MM.1S (cell line): Measurements from ENCODE around the gene NFKBIZ.

Source experiments
- DNase-seq: peaks from one replicate; pipeline ENCODE4 v3.0.0-alpha.2; 2015
- H2AFZ ChIP-seq: fragments of 300-600 bp; sonication (generic); 2 replicates; pipeline ENCODE4 v1.6.0; 2016; ENCODE audit warnings: antibody characterized with exemption, low read length
- H3F3A ChIP-seq: fragments of 300-600 bp; sonication (generic); 2 replicates; pipeline ENCODE4 v1.6.1; 2016; ENCODE audit warnings: mild to moderate bottlenecking, antibody characterized with exemption, low read length, moderate library complexity, mixed read lengths; ENCODE audit not compliant: insufficient read depth
- H3K27ac ChIP-seq: fragments of 300-600 bp; sonication (generic); 2 replicates; pipeline ENCODE4 v1.5.1; 2016; ENCODE audit warnings: mild to moderate bottlenecking, low read length
- H3K27me3 ChIP-seq: fragments of 300-600 bp; sonication (generic); replicated peaks from 2 replicates; pipeline ENCODE4 v1.6.0; 2016; ENCODE audit warnings: low read length; ENCODE audit not compliant: insufficient read depth
- H3K36me3 ChIP-seq: fragments of 300-600 bp; sonication (generic); replicated peaks from 2 replicates; pipeline ENCODE4 v1.6.1; 2016; ENCODE audit warnings: mild to moderate bottlenecking, low read length, mixed read lengths; ENCODE audit not compliant: insufficient read depth
- H3K4me1 ChIP-seq: fragments of 300-600 bp; sonication (generic); 2 replicates; pipeline ENCODE4 v1.6.1; 2016; ENCODE audit warnings: low read length, mixed read lengths
- H3K4me2 ChIP-seq: fragments of 300-600 bp; sonication (generic); 2 replicates; pipeline ENCODE4 v1.6.0; 2016; ENCODE audit warnings: low read depth, low read length
- H3K4me3 ChIP-seq: fragments of 300-600 bp; sonication (generic); 2 replicates; pipeline ENCODE4 v1.5.1; 2016; ENCODE audit warnings: low read length, mixed read lengths
- H3K79me2 ChIP-seq: fragments of 300-600 bp; sonication (generic); 2 replicates; pipeline ENCODE4 v1.6.1; 2016; ENCODE audit warnings: mixed run types, low read length, mixed read lengths
- H3K9ac ChIP-seq: fragments of 300-600 bp; sonication (generic); 2 replicates; pipeline ENCODE4 v1.6.1; 2016; ENCODE audit warnings: low read length, mixed read lengths
- H3K9me2 ChIP-seq: fragments of 300-600 bp; sonication (generic); replicated peaks from 2 replicates; pipeline ENCODE4 v1.6.1; 2016; ENCODE audit warnings: mild to moderate bottlenecking, low read length, mixed read lengths; ENCODE audit not compliant: insufficient read depth
- H3K9me3 ChIP-seq: fragments of 300-600 bp; sonication (generic); replicated peaks from 2 replicates; pipeline ENCODE4 v1.6.1; 2016; ENCODE audit warnings: mild to moderate bottlenecking, low read length, mixed read lengths; ENCODE audit not compliant: insufficient read depth
- H4K20me1 ChIP-seq: fragments of 300-600 bp; sonication (generic); 2 replicates; pipeline ENCODE4 v1.6.1; 2016; ENCODE audit warnings: mild to moderate bottlenecking, low read length, moderate library complexity, mixed read lengths; ENCODE audit not compliant: insufficient read depth
- CTCF ChIP-seq: fragments of 300-600 bp; sonication (generic); IDR thresholded peaks from 2 replicates; pipeline ENCODE4 v1.5.1; 2016; ENCODE audit warnings: antibody characterized with exemption, low read length, mixed read lengths
- EZH2 ChIP-seq: fragments of 300-600 bp; sonication (generic); optimal IDR thresholded peaks from 2 replicates; pipeline ENCODE3; 2017; ENCODE audit warnings: low read depth, mild to moderate bottlenecking, antibody characterized with exemption, low read length, mixed read lengths
- EZH2phosphoT487 ChIP-seq: fragments of 300-600 bp; sonication (generic); IDR thresholded peaks from 2 replicates; pipeline ENCODE4 v1.6.1; 2018; ENCODE audit warnings: antibody characterized with exemption, low read length

Gene NFKBIZ

GRCh38 chr3:101900316-101900715 lies 51.0 kb downstream of the NFKBIZ start:
- H3K36me3 ChIP-seq, result no peaks in the 10 kb centered on the region

GRCh38 chr3:101900736-101901135 lies 51.4 kb downstream of the NFKBIZ start:
- TF ChIP-seq EZH2, result no peak
- no peak for TF ChIP-seq EZH2phosphoT487
- no peak for TF ChIP-seq CTCF
- no peaks in the 10 kb centered on the region for H3K9me3 ChIP-seq
- H3K27me3 ChIP-seq, result no peaks in the 10 kb centered on the region
- no peak overlapping the region for H3K4me2 ChIP-seq
- peaks cover 8% of the 10 kb centered on the region for H3K4me1 ChIP-seq
- H3K27ac ChIP-seq, result no peak overlapping the region
- no peak overlapping the region for H3K9ac ChIP-seq
- no peaks in the 10 kb centered on the region for H3K79me2 ChIP-seq
- H2AFZ ChIP-seq, result no peak overlapping the region
- no peak for DNase-seq
- H4K20me1 ChIP-seq, result no peaks in the 10 kb centered on the region
- no peak overlapping the region for H3K4me3 ChIP-seq
- no peaks in the 10 kb centered on the region for H3K36me3 ChIP-seq
- no peaks in the 10 kb centered on the region for H3K9me2 ChIP-seq
- peaks cover 4% of the 10 kb centered on the region for H3F3A ChIP-seq

More at GRCh38 chr3:101900316-101900715, 51.0 kb downstream of the NFKBIZ start:
- Histone ChIP-seq H3K27me3 (no peaks in the 10 kb centered on the region), H3K79me2 (no peaks in the 10 kb centered on the region), H4K20me1 (no peaks in the 10 kb centered on the region), H3K4me2 (no peak overlapping the region), H3K9ac (no peak overlapping the region), H3K9me3 (no peaks in the 10 kb centered on the region), H3K27ac (no peak overlapping the region), H2AFZ (no peak overlapping the region), H3K4me1 (peaks cover 8% of the 10 kb centered on the region), H3K4me3 (no peak overlapping the region), H3F3A (peaks cover 4% of the 10 kb centered on the region), H3K9me2 (no peaks in the 10 kb centered on the region)
- no peak for DNase-seq
- TF ChIP-seq EZH2phosphoT487 (no peak), EZH2 (no peak), CTCF (no peak)

GRCh38 chr3:101902041-101902440 lies 52.7 kb downstream of the NFKBIZ start:
- no peak overlapping the region for H3K4me2 ChIP-seq
- no peak overlapping the region for H2AFZ ChIP-seq
- H3K9ac ChIP-seq, result no peak overlapping the region
- H3K27ac ChIP-seq, result no peak overlapping the region
- H4K20me1 ChIP-seq, result no peaks in the 10 kb centered on the region
- peaks cover 8% of the 10 kb centered on the region for H3K4me1 ChIP-seq
- H3K9me3 ChIP-seq, result no peaks in the 10 kb centered on the region
- H3K36me3 ChIP-seq, result no peaks in the 10 kb centered on the region
- no peaks in the 10 kb centered on the region for H3K9me2 ChIP-seq
- TF ChIP-seq CTCF (no peak), EZH2 (no peak), EZH2phosphoT487 (no peak)
- H3K4me3 ChIP-seq, result no peak overlapping the region
- H3F3A ChIP-seq, result peaks cover 4% of the 10 kb centered on the region
- no peak for DNase-seq
- no peaks in the 10 kb centered on the region for H3K79me2 ChIP-seq
- no peaks in the 10 kb centered on the region for H3K27me3 ChIP-seq
